HG03045 (cell line): Measurements from ENCODE around the gene SLC22A12.

Experiments used
- ATAC-seq: cut with Tn5 transposase; IDR thresholded peaks from one replicate; pipeline ENCODE4 v1.9.1; 2021; ENCODE audit warnings: mild to moderate bottlenecking, moderate library complexity; ENCODE audit not compliant: unreplicated experiment

SLC22A12 gene

DNA sequence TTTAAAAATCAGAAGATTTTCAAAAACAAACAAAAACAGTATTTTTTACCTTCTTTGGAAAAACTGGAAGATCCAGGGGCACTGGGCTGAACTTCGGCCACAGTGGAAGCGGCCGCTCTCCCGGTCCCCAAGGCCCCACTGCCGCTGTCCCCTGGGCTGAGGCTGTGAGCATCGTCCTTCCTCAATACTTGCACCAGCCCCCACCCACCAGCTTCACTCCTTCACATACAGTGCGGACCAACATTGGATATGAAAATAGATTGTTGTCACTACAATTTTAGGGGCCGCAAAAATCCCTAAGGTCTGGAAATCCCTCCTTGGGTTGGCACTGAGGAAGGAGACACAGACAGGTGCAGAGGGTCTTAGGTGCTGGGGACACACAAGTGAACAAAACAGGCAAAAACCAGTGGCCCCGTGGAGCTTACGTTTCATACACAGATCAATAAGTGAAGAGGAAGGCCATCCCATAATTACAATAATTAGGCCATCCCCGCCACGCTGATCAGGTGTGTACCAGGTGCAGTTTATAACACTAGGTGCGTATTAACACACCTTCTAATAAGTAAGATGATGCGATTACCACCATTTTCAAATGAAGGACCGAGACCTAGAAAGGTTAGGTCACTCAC lies 28.2 kb upstream of the SLC22A12 start:
- no peak for ATAC-seq

DNA sequence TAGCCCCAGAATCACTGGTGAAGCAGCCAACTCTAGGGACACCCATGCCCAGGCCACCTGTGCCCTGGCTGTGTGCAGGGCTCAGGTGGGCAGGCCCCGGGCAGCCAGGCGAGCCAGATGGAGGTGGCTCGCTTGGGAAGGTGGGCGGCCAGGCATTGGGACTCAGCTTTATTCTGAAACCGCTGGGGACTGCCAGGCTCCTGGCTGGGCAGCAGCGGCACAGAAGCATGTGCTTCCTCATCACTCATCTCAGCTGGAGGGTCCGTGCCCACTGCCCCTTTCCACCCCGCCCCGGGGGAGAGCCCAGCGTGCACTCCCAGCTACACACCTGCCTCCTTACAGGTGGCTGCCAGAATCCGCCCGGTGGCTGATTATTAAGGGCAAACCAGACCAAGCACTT lies 27.1 kb upstream of the SLC22A12 start:
- no peak for ATAC-seq

- no peak for ATAC-seq
Measured at GRCh38 chr11:64564419-64564818, 26.6 kb upstream of the SLC22A12 start.

DNA sequence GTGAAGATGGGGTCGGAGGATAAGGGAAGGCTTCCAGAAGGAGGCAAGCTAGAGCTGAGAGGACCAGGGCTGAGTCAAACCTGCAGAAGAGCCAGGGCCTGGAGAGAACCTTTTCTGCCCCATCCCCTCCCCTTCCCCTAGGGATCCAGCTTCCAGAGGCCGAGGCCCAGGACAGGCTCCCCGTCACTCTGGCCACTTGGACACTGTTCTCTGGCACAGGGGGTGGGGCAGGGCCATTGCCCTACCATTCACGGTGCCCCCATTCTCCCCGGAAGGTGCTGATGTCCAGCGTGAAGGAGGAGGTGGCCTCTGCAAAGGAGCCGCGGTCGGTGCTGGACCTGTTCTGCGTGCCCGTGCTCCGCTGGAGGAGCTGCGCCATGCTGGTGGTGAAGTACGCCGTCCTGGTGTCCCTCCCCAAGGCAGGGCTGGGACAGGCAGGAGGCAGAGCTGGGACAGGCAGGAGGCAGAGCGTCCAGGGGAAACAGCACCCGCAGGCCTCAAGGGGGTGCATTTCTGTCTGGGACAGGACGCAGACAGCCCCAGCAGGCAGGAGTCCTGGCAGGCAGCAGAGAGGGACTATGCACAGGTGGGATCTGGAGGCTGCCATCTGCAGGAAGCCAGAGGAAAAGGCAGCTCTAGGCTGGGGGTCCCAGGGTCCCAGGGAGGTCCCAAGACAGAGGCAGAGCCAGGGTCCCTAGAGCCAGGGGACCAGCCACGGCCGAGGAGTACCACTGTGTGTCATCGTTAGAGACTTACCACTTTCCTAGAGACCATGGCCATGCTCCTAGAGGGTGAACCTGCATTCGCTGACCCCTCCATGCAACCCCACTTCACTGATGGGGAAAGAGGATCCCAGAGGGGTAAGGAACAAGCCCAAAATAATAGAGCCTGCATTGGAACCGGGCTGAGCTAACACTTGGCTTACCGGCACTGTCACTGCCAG lies 25.8 kb upstream of the SLC22A12 start:
- ATAC-seq, result no peak

GRCh38 chr11:64566042-64566914 lies 24.7 kb upstream of the SLC22A12 start:
- ATAC-seq, result no peak

GRCh38 chr11:64566915-64567891 lies 23.8 kb upstream of the SLC22A12 start:
- ATAC-seq, result no peak

GRCh38 chr11:64568041-64568571 lies 22.9 kb upstream of the SLC22A12 start:
- no peak for ATAC-seq

DNA sequence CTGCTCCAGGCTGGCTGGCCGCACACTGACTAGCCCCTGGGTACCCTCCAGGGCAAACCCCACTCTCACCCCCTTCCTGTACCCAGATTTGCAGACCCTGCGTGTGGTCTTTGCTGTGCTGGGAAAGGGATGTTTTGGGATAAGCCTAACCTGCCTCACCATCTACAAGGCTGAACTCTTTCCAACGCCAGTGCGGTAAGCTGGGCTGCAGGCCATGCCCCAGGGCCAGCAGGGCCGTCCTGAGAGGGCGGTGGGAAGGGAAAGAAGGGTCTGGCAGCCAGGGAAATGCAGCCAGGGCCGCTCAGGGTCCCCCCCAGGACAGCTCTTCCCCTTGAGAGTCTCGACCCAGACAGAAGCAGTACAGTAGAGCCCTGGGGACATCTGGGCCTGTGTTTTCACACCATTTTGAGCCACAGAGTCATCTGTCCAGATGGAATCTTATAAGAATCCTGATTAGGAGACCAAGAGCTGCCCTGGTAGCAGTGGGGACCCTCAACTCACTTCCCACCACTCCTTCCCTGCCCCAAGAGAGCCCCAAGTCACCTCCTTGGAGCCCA lies 22.4 kb upstream of the SLC22A12 start:
- no peak for ATAC-seq

DNA sequence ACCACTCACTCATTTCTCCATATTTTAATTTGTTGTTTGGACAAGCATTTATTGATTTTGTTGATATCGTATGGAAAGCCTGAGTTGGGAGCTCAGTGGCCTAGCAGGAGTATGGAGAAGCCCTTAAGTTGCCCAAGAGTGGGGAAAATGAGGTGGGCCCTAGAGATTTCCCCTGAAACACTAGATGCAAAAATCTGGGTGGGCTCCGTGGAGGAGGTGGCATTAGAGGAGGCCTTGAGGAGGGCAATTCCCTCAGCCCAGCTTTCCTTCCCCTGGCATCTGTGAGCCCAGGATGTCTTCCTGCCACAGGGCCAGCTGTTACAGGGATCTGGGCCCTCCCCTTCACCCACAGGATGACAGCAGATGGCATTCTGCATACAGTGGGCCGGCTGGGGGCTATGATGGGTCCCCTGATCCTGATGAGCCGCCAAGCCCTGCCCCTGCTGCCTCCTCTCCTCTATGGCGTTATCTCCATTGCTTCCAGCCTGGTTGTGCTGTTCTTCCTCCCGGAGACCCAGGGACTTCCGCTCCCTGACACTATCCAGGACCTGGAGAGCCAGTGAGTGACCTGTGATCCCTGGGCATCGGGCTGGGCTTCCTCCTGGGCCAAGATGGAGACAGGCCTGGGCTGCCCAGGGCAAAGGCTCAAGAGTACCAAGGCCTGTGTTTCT lies 21.6 kb upstream of the SLC22A12 start:
- ATAC-seq, result no peak

DNA sequence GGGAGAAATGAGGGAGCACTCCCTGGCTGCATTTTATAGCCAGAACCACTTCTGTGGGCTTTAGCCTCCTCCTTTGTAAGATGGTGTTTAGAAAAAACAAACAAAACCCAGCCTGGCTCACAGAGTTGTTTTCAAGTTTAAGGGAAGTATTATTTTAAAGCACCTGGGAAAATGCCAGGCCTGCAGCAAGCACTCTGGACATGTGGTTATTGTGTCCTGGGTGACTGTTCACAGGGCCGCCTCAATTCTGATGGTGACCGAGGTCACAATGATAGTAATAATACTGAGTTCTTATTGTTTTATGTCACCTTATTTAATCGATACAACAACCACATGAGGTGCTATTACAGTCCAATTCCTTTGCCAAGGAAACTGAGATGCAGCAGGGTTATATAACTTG lies 20.7 kb upstream of the SLC22A12 start:
- no peak for ATAC-seq

- ATAC-seq, result no peak
Measured at GRCh38 chr11:64571050-64571409, 20.0 kb upstream of the SLC22A12 start.

DNA sequence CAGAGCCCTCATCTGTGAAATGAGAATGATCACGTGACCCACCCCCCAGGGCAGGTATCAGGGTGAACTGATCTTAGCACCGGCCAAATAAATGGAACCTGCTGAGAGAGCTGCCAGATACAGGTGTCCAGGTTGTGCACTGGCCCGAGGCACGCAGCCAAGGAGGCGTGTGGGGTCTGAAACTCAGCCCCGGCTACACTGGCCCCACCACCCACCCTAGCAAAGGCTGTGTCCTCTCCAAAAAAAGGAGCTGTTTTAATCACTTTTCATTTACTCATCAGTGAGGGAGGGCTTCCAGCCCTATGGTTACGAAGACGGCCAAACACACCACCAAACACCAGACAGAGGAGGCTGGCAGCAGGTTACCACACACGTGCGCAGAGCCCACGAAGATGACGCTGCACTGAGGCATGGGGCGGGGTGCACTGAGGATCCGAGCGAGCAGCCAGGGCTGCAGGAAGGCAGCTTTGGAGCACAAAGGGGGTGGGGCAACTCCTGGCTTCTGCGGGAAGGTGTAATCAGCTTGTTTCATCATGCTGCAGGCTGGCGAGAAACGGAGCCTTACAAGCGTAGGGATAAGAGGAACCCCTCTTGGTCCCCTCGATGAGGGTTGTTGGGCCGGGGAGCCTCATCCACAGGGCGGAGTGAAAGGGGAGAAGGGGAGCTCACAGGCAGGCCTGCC lies 19.5 kb upstream of the SLC22A12 start:
- no peak for ATAC-seq

DNA sequence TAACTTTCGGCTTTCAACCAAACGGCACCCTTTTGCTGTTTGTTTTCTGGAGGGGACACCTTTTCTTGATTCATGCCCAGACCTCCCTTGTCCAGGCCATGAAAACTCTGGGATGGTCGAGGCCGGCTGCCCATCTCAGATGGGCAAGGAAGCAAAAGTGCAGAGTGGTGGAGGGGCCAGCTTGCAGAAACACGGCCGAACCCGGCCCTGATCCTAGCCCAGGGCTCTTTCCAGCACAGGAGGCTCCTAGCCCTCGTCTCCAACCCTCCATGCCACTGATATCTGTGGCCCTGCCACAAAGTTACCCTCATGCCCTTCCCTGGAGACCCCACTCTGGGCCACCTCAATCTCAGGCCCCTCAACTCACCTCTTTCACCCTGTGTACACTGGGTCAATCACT lies 18.9 kb upstream of the SLC22A12 start:
- no peak for ATAC-seq

GRCh38 chr11:64577202-64577601 lies 13.8 kb upstream of the SLC22A12 start:
- ATAC-seq, result no peak

DNA sequence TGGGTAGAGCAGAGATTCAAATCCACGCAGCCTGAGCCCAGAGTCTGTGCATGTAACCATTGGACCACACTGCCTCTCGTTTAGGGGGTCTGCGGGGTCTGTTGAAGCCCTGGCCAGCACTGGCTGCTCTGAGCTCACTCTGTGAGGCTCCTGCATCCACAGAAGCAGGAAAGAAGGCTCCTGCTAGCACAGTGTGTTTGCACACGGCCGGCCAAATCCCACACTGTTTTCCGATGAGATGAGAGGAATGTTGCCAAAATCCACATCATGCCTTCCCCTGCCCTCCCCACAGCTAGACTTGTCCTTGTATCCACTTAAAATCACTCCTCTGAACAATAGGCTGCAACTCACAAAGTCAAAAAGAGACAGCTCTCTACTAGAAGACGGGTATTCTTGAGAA lies 10.6 kb upstream of the SLC22A12 start:
- ATAC-seq, result no peak

DNA sequence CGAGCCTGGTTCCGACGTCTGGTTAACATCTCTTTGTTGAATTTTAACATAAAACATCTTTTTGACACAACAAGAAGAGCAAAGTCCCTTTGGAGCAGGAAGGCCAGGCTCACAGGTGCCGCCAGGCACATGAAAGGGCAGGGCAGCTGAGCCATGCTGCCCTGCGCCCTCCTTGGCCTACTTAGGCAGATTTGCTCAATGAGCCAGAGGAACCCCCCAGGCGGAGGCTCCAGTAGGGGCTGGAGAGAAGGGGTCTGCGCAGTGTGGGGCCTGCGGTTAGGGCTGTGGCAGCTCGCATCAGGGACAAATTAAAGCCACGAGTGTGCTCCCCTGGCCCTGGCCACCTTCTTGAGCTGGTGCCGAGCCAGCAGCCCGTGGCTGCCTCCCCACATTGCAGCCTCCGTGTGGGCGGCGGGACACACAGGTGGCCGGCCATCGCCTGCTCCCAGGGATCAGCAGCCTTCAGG lies 9.9 kb upstream of the SLC22A12 start:
- ATAC-seq, result no peak

DNA sequence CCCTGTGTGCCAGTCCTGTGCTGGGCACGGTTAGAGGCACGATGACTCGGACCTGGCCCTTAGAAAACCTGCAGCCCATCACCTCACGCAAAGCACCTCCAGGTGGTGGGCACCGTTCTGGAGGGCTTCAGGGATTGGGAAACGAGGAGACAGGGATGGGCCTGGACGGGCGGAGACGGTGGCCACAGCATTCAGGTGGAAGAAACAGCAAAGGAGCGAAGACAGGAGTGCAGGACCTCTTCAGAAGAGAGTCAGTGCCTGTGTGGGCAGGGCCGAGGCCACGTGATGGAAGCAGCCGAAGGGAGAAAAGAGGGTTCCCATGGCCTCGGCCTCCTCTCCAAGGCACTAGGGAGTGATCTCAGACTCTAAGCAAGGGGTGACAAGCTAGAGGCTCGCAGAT lies 8.1 kb upstream of the SLC22A12 start:
- ATAC-seq, result no peak
